HepG2 (cell line): ENCODE data around the gene BCAS3. TPM values are rescaled to one million over a fixed set of nuclear protein-coding genes. Genes with fewer than 3 reads are reported as not detected.

Experiments
- BRD4 ChIP-seq: sonication (generic); formaldehyde crosslinking; IDR thresholded peaks from 2 replicates; pipeline ENCODE4 v1.4.0; 2020; ENCODE audit warnings: missing genetic modification reagents
- TBL1XR1 ChIP-seq: fragments of 150-350 bp; IDR thresholded peaks from 2 replicates; pipeline ENCODE4 v1.6.1; 2014; ENCODE audit warnings: borderline replicate concordance, low read length; ENCODE audit not compliant: partially characterized antibody
- ZFP90 ChIP-seq: sonication (generic); formaldehyde crosslinking; IDR thresholded peaks from 2 replicates; pipeline ENCODE4 v1.8.0; 2022; ENCODE audit warnings: missing genetic modification reagents, mild to moderate bottlenecking, inconsistent platforms, borderline replicate concordance
- ZNF431 ChIP-seq: sonication (generic); formaldehyde crosslinking; IDR thresholded peaks from 2 replicates; pipeline ENCODE4 v1.9.0; 2022; ENCODE audit warnings: missing genetic modification reagents, low read depth, mild to moderate bottlenecking, borderline replicate concordance
- polyA plus RNA-seq, 8 experiments: library from polyadenylated mRNA; depleted of rRNA in 3 of 8; stranded (reverse) in 7 of 8; unstranded in 1 of 8; fragments of >200 nt; fragmentation: Illumina TruSeq in 4 of 8; extraction: Trizol in 4 of 8; gene quantifications; 2 replicates each; pipeline versions ENCODE4 v1.2.1 to v1.2.3, GENCODE V29; 2011 to 2016; ENCODE audit warnings: low read depth in 4 of 8, missing spikeins in 1 of 8, mixed read lengths in 1 of 8; ENCODE audit not compliant: insufficient read depth in 1 of 8
- total RNA-seq, 5 experiments: library from RNA; depleted of rRNA; stranded (reverse); fragments of >200 nt; fragmentation: Illumina TruSeq; extraction: Trizol; gene quantifications; 2 replicates each; pipeline ENCODE4 v1.2.3, GENCODE V29; 2016; ENCODE audit warnings: low read depth in 1 of 5
- TF ChIP-seq, protein P1 (sequence below): sonication (generic); formaldehyde crosslinking; conservative IDR thresholded peaks from 2 replicates; pipeline ENCODE4 v1.8.0; 2022; ENCODE audit warnings: missing genetic modification reagents
- TF ChIP-seq, protein P2 (sequence below): sonication (generic); formaldehyde crosslinking; IDR thresholded peaks from 2 replicates; pipeline ENCODE4 v1.5.0; 2020; ENCODE audit warnings: mild to moderate bottlenecking, missing genetic modification reagents, moderate library complexity
- TF ChIP-seq, protein P3 (sequence below): sonication (generic); formaldehyde crosslinking; IDR thresholded peaks from 2 replicates; pipeline ENCODE4 v1.5.0; 2020; ENCODE audit warnings: missing genetic modification reagents, mild to moderate bottlenecking, borderline replicate concordance
- TF ChIP-seq, protein P4 (sequence below): sonication (generic); formaldehyde crosslinking; IDR thresholded peaks from 2 replicates; pipeline ENCODE4 v1.5.1; 2020; ENCODE audit warnings: mild to moderate bottlenecking, moderate library complexity, missing genetic modification reagents

The BCAS3 gene
- total and polyA plus RNA-seq, 2 of the 13 experiments (the other 11 are each of a cell fraction or from before 2014, with no cell fraction given), result 10.7 to 11.2 TPM

DNA sequence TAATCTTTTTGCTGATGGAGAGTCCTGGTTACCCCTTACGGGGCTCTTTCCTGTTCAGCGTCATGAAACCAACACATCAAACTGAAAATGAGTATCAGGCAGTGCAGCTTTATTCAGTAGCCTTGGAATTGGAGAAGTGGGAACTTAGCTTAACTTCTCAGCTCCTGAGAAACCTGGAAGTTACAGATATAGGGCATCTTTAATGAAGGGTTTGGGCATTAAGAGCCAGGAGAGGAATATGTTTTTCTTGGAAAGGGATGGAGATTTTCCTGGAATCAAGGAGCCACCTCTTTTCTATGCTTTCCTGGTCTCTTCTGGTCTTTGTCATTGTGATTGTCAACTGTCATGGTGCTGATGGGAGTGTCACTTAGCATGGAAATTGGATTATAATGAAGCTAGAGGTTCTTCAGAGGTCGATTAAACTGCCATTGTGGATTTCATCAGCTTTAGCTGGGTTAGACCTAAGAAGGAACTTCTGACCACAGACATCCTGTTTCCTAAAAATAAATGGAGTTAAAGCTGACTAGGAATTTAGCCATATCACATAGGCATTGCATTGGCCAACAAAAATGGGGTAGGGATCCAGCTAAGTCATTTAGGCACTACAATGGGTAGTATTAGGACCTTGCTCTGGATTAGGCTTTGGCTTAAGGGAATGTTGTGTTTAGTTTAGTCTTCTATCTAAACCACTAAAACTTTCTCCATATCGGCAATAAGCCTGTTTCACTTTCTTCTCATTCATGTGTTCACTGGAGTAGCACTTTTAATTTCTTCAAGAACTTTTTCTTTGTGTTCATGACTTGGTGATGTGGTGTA lies 186.4 kb downstream of the BCAS3 start (continued):
- TF ChIP-seq, protein P1, sequence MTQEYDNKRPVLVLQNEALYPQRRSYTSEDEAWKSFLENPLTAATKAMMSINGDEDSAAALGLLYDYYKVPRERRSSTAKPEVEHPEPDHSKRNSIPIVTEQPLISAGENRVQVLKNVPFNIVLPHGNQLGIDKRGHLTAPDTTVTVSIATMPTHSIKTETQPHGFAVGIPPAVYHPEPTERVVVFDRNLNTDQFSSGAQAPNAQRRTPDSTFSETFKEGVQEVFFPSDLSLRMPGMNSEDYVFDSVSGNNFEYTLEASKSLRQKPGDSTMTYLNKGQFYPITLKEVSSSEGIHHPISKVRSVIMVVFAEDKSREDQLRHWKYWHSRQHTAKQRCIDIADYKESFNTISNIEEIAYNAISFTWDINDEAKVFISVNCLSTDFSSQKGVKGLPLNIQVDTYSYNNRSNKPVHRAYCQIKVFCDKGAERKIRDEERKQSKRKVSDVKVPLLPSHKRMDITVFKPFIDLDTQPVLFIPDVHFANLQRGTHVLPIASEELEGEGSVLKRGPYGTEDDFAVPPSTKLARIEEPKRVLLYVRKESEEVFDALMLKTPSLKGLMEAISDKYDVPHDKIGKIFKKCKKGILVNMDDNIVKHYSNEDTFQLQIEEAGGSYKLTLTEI (CRISPR knock-in tag), result no peak
- TF ChIP-seq ZFP90 (CRISPR knock-in tag), result no peak
- TF ChIP-seq, protein P2, sequence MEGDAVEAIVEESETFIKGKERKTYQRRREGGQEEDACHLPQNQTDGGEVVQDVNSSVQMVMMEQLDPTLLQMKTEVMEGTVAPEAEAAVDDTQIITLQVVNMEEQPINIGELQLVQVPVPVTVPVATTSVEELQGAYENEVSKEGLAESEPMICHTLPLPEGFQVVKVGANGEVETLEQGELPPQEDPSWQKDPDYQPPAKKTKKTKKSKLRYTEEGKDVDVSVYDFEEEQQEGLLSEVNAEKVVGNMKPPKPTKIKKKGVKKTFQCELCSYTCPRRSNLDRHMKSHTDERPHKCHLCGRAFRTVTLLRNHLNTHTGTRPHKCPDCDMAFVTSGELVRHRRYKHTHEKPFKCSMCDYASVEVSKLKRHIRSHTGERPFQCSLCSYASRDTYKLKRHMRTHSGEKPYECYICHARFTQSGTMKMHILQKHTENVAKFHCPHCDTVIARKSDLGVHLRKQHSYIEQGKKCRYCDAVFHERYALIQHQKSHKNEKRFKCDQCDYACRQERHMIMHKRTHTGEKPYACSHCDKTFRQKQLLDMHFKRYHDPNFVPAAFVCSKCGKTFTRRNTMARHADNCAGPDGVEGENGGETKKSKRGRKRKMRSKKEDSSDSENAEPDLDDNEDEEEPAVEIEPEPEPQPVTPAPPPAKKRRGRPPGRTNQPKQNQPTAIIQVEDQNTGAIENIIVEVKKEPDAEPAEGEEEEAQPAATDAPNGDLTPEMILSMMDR, result no peak
- no peak for TF ChIP-seq ZNF431 (CRISPR knock-in tag)
- TF ChIP-seq, protein P3, sequence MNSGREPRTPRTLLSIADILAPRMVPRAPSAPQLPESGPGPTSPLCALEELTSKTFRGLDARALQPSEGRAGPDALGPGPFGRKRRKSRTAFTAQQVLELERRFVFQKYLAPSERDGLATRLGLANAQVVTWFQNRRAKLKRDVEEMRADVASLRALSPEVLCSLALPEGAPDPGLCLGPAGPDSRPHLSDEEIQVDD (CRISPR knock-in tag), result no peak
- TF ChIP-seq, protein P4, sequence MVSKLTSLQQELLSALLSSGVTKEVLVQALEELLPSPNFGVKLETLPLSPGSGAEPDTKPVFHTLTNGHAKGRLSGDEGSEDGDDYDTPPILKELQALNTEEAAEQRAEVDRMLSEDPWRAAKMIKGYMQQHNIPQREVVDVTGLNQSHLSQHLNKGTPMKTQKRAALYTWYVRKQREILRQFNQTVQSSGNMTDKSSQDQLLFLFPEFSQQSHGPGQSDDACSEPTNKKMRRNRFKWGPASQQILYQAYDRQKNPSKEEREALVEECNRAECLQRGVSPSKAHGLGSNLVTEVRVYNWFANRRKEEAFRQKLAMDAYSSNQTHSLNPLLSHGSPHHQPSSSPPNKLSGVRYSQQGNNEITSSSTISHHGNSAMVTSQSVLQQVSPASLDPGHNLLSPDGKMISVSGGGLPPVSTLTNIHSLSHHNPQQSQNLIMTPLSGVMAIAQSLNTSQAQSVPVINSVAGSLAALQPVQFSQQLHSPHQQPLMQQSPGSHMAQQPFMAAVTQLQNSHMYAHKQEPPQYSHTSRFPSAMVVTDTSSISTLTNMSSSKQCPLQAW, result no peak
- TF ChIP-seq TBL1XR1, result no peak
- TF ChIP-seq BRD4 (CRISPR knock-in tag), result no peak
